Endodermal cell (in vitro differentiated cells): ENCODE data around the gene MRTFB. TPM values are rescaled to one million over a fixed set of nuclear protein-coding genes. Genes with fewer than 3 reads are reported as not detected.

Experiments used
- DNase-seq: peaks from one replicate; pipeline ENCODE4 v3.0.0-alpha.2; 2017
- H3K27ac ChIP-seq: 2 replicates; pipeline ENCODE4 v1.5.1; 2013; ENCODE audit warnings: mild to moderate bottlenecking, low read depth, low read length, moderate library complexity
- H3K27me3 ChIP-seq: 2 replicates; pipeline ENCODE4 v1.6.1; 2013; ENCODE audit warnings: mild to moderate bottlenecking, low read length, moderate library complexity; ENCODE audit not compliant: insufficient read depth, control insufficient read depth, poor library complexity, severe bottlenecking
- H3K36me3 ChIP-seq: 2 replicates; pipeline ENCODE4 v1.7.0; 2013; ENCODE audit warnings: mild to moderate bottlenecking, low read length, moderate library complexity; ENCODE audit not compliant: control insufficient read depth, insufficient read depth
- H3K4me1 ChIP-seq: one replicate; pipeline ENCODE4 v1.7.0; 2013; ENCODE audit warnings: low read length; ENCODE audit not compliant: control insufficient read depth, insufficient read depth
- H3K4me3 ChIP-seq: 2 replicates; pipeline ENCODE4 v1.5.1; 2013; ENCODE audit warnings: mild to moderate bottlenecking, low read length, moderate library complexity
- H3K9ac ChIP-seq: 2 replicates; pipeline ENCODE4 v1.6.1; 2013; ENCODE audit warnings: mild to moderate bottlenecking, low read length, moderate library complexity; ENCODE audit not compliant: poor library complexity, severe bottlenecking; ENCODE audit errors: extremely low read depth
- H3K9me3 ChIP-seq: 2 replicates; pipeline ENCODE4 v1.6.1; 2013; ENCODE audit warnings: mild to moderate bottlenecking, low read length, moderate library complexity; ENCODE audit not compliant: control insufficient read depth
- H3K27ac Mint-ChIP-seq: 2 replicates; pipeline ENCODE4 v1.8.0; 2020; ENCODE audit warnings: mixed read lengths
- H3K27me3 Mint-ChIP-seq: 2 replicates; pipeline ENCODE4 v1.8.0; 2021; ENCODE audit warnings: mild to moderate bottlenecking, mixed read lengths; ENCODE audit not compliant: insufficient read depth
- H3K36me3 Mint-ChIP-seq: 2 replicates; pipeline ENCODE4 v1.8.0; 2020; ENCODE audit warnings: low read depth, mixed read lengths
- H3K4me1 Mint-ChIP-seq: 2 replicates; pipeline ENCODE4 v1.8.0; 2020; ENCODE audit warnings: mixed read lengths
- H3K4me3 Mint-ChIP-seq: 2 replicates; pipeline ENCODE4 v1.8.0; 2020; ENCODE audit warnings: mild to moderate bottlenecking, moderate library complexity, mixed read lengths
- H3K9me3 Mint-ChIP-seq: 2 replicates; pipeline ENCODE4 v1.8.0; 2020; ENCODE audit warnings: mild to moderate bottlenecking, mixed read lengths
- CTCF ChIP-seq: fragments of 200-600 bp; sonication (generic); conservative IDR thresholded peaks from 2 replicates; pipeline ENCODE4 v1.5.0; 2021; ENCODE audit warnings: antibody characterized with exemption, mild to moderate bottlenecking
- whole genome bisulfite sequencing, 2 experiments: methylation state at CpG; one replicate each; pipeline versions ENCODE4 v1.1.5 to v1.1.7; 2013; ENCODE audit warnings: missing lambda C conversion rate in 2 of 2, mixed read lengths in 1 of 2; ENCODE audit not compliant: insufficient coverage in 1 of 2, insufficient read length in 1 of 2; 5-methylcytosine and 5-hydroxymethylcytosine counted together
- total RNA-seq, 2 donors: library from RNA; stranded (reverse); fragmentation: NEBNext Ultra II Directional in 1 of 2; extraction: Animal tissue kit (Norgen Biotek cat#: 25700) in 1 of 2; gene quantifications; 2 replicates in 1 of 2; 3 replicates in 1 of 2; pipeline ENCODE4 v1.2.1, GENCODE V29; 2021

The MRTFB gene
- total RNA-seq, 2 donors from 2014 or later: 49.4 to 58.6 TPM

- Mint-ChIP-seq H3K36me3 (peaks cover 3% of the 10 kb centered on the region), H3K27me3 (no peaks in the 10 kb centered on the region), H3K9me3 (no peaks in the 10 kb centered on the region), H3K4me3 (no peak overlapping the region), H3K4me1 (peaks cover 4% of the 10 kb centered on the region), H3K27ac (no peak overlapping the region)
- no peaks in the 10 kb centered on the region for H3K36me3 ChIP-seq
- H3K27me3 ChIP-seq: no peaks in the 10 kb centered on the region
- no peak overlapping the region for H3K9ac ChIP-seq
- WGBS, 2 experiments: 93 to 97% methylated on average over 1 of the region's 1 CpG
- DNase-seq: no peak
- no peaks in the 10 kb centered on the region for H3K9me3 ChIP-seq
- no peak overlapping the region for H3K27ac ChIP-seq
- H3K4me1 ChIP-seq: no peaks in the 10 kb centered on the region
- H3K4me3 ChIP-seq: no peak overlapping the region
- TF ChIP-seq CTCF: no peak
These were observed 108.0 kb downstream of the MRTFB start for GRCh38 chr16:14179116-14179515.

GRCh38 chr16:14180481-14180944 is 109.4 kb downstream of the MRTFB start:
- peak overlapping the region; percentile 48 for H3K27ac Mint-ChIP-seq
- Histone ChIP-seq H3K4me3 (no peak overlapping the region), H3K4me1 (peaks cover under 1% of the 10 kb centered on the region), H3K9ac (no peak overlapping the region), H3K9me3 (no peaks in the 10 kb centered on the region), H3K36me3 (no peaks in the 10 kb centered on the region), H3K27me3 (no peaks in the 10 kb centered on the region), H3K27ac (no peak overlapping the region)
- peak; percentile 25 for TF ChIP-seq CTCF
- peak; percentile 57 for DNase-seq
- H3K4me1 Mint-ChIP-seq: peaks cover 10% of the 10 kb centered on the region
- H3K36me3 Mint-ChIP-seq: peaks cover 3% of the 10 kb centered on the region
- WGBS, 2 experiments: 83 to 94% methylated on average over 4 of the region's 4 CpGs
- H3K4me3 Mint-ChIP-seq: no peak overlapping the region
- no peaks in the 10 kb centered on the region for H3K9me3 Mint-ChIP-seq
- H3K27me3 Mint-ChIP-seq: no peaks in the 10 kb centered on the region

- no peak overlapping the region for H3K4me3 Mint-ChIP-seq
- peaks cover 5% of the 10 kb centered on the region for H3K4me1 ChIP-seq
- WGBS, 2 experiments: 95 to 100% methylated on average over 1 of the region's 2 CpGs
These were observed 110.4 kb downstream of the MRTFB start for GRCh38 chr16:14181371-14182050.

More at GRCh38 chr16:14181371-14182050, 110.4 kb downstream of the MRTFB start:
- no peak for TF ChIP-seq CTCF
- H3K27me3 Mint-ChIP-seq: no peaks in the 10 kb centered on the region
- Histone ChIP-seq H3K4me3 (no peak overlapping the region), H3K9me3 (no peaks in the 10 kb centered on the region), H3K36me3 (no peaks in the 10 kb centered on the region), H3K9ac (no peak overlapping the region), H3K27ac (no peak overlapping the region), H3K27me3 (no peaks in the 10 kb centered on the region)
- no peak for DNase-seq
- no peak overlapping the region for H3K27ac Mint-ChIP-seq
- H3K4me1 Mint-ChIP-seq: peaks cover 18% of the 10 kb centered on the region
- H3K36me3 Mint-ChIP-seq: peaks cover 3% of the 10 kb centered on the region
- H3K9me3 Mint-ChIP-seq: no peaks in the 10 kb centered on the region
